ENCODE data around the gene FOXC1.

FOXC1 gene

GRCh38 chr6:1607516-1608221, 2.0 kb upstream of the FOXC1 start:
- peak overlapping the region; percentile 98 to 100 for H3K27ac ChIP-seq
- H3K4me3 ChIP-seq, result peak overlapping the region; percentile 97
- no peak for TF ChIP-seq CTCF (IDR thresholded peaks at IDR 0.05)
- peak; percentile 77 for DNase-seq (ENCODE audit: low spot score)

GRCh38 chr6:1608222-1609040, 1.3 kb upstream of the FOXC1 start:
- TF ChIP-seq CTCF (IDR thresholded peaks at IDR 0.05), result no peak
- H3K27ac ChIP-seq, result peak overlapping the region; percentile 98 to 100
- H3K4me3 ChIP-seq, result peak overlapping the region; percentile 97
- DNase-seq (ENCODE audit: low spot score), result peak; percentile 74

- Histone ChIP-seq H3K27ac (peak overlapping the region; percentile 98 to 100), H3K4me3 (peak overlapping the region; percentile 97)
- DNase-seq (ENCODE audit: low spot score), result peak; percentile 89
- no peak for TF ChIP-seq CTCF (IDR thresholded peaks at IDR 0.05)
Observed at GRCh38 chr6:1609041-1609647, 571 bp upstream of the FOXC1 start.

GRCh38 chr6:1610497-1611321, 994 bp downstream of the FOXC1 start:
- Histone ChIP-seq H3K4me3 (peak overlapping the region; percentile 97), H3K27ac (peak overlapping the region; percentile 85 to 100)
- DNase-seq (ENCODE audit: low spot score), result no peak
- no peak for TF ChIP-seq CTCF (IDR thresholded peaks at IDR 0.05)

DNA sequence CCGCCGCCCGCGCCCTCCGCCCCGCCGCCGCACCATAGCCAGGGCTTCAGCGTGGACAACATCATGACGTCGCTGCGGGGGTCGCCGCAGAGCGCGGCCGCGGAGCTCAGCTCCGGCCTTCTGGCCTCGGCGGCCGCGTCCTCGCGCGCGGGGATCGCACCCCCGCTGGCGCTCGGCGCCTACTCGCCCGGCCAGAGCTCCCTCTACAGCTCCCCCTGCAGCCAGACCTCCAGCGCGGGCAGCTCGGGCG, 1.5 kb downstream of the FOXC1 start:
- no peak for TF ChIP-seq CTCF (IDR thresholded peaks at IDR 0.05)
- peak overlapping the region; percentile 97 for H3K4me3 ChIP-seq
- peak overlapping the region; percentile 85 to 100 for H3K27ac ChIP-seq
- DNase-seq (ENCODE audit: low spot score), result no peak

DNA sequence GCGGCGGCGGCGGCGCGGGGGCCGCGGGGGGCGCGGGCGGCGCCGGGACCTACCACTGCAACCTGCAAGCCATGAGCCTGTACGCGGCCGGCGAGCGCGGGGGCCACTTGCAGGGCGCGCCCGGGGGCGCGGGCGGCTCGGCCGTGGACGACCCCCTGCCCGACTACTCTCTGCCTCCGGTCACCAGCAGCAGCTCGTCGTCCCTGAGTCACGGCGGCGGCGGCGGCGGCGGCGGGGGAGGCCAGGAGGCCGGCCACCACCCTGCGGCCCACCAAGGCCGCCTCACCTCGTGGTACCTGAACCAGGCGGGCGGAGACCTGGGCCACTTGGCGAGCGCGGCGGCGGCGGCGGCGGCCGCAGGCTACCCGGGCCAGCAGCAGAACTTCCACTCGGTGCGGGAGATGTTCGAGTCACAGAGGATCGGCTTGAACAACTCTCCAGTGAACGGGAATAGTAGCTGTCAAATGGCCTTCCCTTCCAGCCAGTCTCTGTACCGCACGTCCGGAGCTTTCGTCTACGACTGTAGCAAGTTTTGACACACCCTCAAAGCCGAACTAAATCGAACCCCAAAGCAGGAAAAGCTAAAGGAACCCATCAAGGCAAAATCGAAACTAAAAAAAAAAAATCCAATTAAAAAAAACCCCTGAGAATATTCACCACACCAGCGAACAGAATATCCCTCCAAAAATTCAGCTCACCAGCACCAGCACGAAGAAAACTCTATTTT, 2.0 kb downstream of the FOXC1 start:
- DNase-seq (ENCODE audit: low spot score), result no peak
- peak overlapping the region; percentile 97 for H3K4me3 ChIP-seq
- TF ChIP-seq CTCF (IDR thresholded peaks at IDR 0.05), result no peak
- H3K27ac ChIP-seq, result peak overlapping the region; percentile 85 to 100
